ENCODE data around the gene ZNF865.

DNA sequence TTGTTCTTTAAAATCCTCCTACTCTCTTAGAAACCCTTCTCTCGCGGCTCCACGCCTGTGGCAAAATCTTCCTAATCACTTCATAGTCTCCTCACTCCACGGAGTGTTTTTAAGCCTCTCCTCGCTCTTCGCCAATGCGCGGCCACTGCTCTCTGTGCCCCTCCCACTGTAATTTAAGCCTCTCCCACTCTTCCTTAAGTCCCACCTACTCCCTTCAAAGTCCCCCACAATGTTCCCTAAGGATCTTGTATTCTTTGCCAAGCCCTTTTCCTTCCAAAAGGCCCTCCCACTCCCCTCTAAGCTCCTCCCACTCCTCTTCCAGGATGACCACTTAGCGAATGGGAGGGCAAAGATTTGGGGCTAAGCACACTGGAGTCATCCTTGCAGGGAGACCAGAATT lies 7.4 kb upstream of the ZNF865 start:
- TF ChIP-seq, protein P1, sequence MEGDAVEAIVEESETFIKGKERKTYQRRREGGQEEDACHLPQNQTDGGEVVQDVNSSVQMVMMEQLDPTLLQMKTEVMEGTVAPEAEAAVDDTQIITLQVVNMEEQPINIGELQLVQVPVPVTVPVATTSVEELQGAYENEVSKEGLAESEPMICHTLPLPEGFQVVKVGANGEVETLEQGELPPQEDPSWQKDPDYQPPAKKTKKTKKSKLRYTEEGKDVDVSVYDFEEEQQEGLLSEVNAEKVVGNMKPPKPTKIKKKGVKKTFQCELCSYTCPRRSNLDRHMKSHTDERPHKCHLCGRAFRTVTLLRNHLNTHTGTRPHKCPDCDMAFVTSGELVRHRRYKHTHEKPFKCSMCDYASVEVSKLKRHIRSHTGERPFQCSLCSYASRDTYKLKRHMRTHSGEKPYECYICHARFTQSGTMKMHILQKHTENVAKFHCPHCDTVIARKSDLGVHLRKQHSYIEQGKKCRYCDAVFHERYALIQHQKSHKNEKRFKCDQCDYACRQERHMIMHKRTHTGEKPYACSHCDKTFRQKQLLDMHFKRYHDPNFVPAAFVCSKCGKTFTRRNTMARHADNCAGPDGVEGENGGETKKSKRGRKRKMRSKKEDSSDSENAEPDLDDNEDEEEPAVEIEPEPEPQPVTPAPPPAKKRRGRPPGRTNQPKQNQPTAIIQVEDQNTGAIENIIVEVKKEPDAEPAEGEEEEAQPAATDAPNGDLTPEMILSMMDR (IDR thresholded peaks at IDR 0.05; ENCODE audit: poor library complexity, severe bottlenecking): no peak
- TF ChIP-seq EZH2 (IDR thresholded peaks at IDR 0.05; ENCODE audit: borderline replicate concordance, insufficient read depth, low read length, poor library complexity, severe bottlenecking) (no peak), EP300 (conservative IDR thresholded peaks at IDR 0.05; ENCODE audit: poor library complexity, severe bottlenecking) (no peak), SMC3 (conservative IDR thresholded peaks at IDR 0.05; ENCODE audit: poor library complexity) (no peak), POLR2AphosphoS5 (IDR thresholded peaks at IDR 0.05) (no peak), TAF1 (IDR thresholded peaks at IDR 0.05; ENCODE audit: low read depth) (no peak)
- TF ChIP-seq, protein P2, sequence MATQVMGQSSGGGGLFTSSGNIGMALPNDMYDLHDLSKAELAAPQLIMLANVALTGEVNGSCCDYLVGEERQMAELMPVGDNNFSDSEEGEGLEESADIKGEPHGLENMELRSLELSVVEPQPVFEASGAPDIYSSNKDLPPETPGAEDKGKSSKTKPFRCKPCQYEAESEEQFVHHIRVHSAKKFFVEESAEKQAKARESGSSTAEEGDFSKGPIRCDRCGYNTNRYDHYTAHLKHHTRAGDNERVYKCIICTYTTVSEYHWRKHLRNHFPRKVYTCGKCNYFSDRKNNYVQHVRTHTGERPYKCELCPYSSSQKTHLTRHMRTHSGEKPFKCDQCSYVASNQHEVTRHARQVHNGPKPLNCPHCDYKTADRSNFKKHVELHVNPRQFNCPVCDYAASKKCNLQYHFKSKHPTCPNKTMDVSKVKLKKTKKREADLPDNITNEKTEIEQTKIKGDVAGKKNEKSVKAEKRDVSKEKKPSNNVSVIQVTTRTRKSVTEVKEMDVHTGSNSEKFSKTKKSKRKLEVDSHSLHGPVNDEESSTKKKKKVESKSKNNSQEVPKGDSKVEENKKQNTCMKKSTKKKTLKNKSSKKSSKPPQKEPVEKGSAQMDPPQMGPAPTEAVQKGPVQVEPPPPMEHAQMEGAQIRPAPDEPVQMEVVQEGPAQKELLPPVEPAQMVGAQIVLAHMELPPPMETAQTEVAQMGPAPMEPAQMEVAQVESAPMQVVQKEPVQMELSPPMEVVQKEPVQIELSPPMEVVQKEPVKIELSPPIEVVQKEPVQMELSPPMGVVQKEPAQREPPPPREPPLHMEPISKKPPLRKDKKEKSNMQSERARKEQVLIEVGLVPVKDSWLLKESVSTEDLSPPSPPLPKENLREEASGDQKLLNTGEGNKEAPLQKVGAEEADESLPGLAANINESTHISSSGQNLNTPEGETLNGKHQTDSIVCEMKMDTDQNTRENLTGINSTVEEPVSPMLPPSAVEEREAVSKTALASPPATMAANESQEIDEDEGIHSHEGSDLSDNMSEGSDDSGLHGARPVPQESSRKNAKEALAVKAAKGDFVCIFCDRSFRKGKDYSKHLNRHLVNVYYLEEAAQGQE (IDR thresholded peaks at IDR 0.05; ENCODE audit: borderline replicate concordance): no peak
